ENCODE measurements around the gene SLC29A2.
A peak's percentile ranks its signal among the peaks of the same experiment; 100 is the strongest.

SLC29A2 gene

GRCh38 chr11:66347425-66348276 lies 23.9 kb downstream of the SLC29A2 start, which contains the start of gene B4GAT1:
TSS of gene B4GAT1 (minus strand) at chr11:66347629. CDS start at chr11:66347545, 84 bp downstream.
- peak; percentile 95 for DNase-seq (ENCODE audit: low read depth)

GRCh38 chr11:66346476-66347424 lies 24.8 kb downstream of the SLC29A2 start:
- no peak for DNase-seq (ENCODE audit: low read depth)

- no peak for DNase-seq (ENCODE audit: low read depth)
These were observed 26.3 kb downstream of the SLC29A2 start for GRCh38 chr11:66345316-66345649.

GRCh38 chr11:66344550-66345315 lies 26.8 kb downstream of the SLC29A2 start, which contains the start of gene BRMS1:
TSS of gene BRMS1 (minus strand) at chr11:66345104. CDS start at chr11:66342234, 2,870 bp downstream.
- DNase-seq (ENCODE audit: low read depth): peak; percentile 88

- no peak for DNase-seq (ENCODE audit: low read depth)
These were observed 28.4 kb downstream of the SLC29A2 start for GRCh38 chr11:66343176-66343575.

GRCh38 chr11:66341502-66342126 lies 29.9 kb downstream of the SLC29A2 start:
- DNase-seq (ENCODE audit: low read depth): no peak

GRCh38 chr11:66340596-66341501 lies 30.7 kb downstream of the SLC29A2 start:
- DNase-seq (ENCODE audit: low read depth): no peak

GRCh38 chr11:66339686-66340483 lies 31.7 kb downstream of the SLC29A2 start:
- no peak for DNase-seq (ENCODE audit: low read depth)

- no peak for DNase-seq (ENCODE audit: low read depth)
These were observed 32.3 kb downstream of the SLC29A2 start for GRCh38 chr11:66339162-66339675.

GRCh38 chr11:66338276-66339161 lies 33.0 kb downstream of the SLC29A2 start:
- no peak for DNase-seq (ENCODE audit: low read depth)

- no peak for DNase-seq (ENCODE audit: low read depth)
These were observed 34.3 kb downstream of the SLC29A2 start for GRCh38 chr11:66337103-66337899.

- DNase-seq (ENCODE audit: low read depth): peak; percentile 98
These were observed 35.1 kb downstream of the SLC29A2 start, which contains the start of gene RIN1 for GRCh38 chr11:66336234-66337102. TSS of gene RIN1 (minus strand) at chr11:66336434. CDS start at chr11:66336402, 32 bp downstream.

- no peak for DNase-seq (ENCODE audit: low read depth)
These were observed 35.9 kb downstream of the SLC29A2 start for GRCh38 chr11:66335531-66336233.

GRCh38 chr11:66334605-66335442 lies 36.7 kb downstream of the SLC29A2 start:
- no peak for DNase-seq (ENCODE audit: low read depth)

Measured in HS-27A (cell line).